Endothelial cell of umbilical vein (primary cell): ENCODE measurements around the gene RANBP3. TPM values are rescaled to one million over a fixed set of nuclear protein-coding genes. Genes with fewer than 3 reads are reported as not detected.

Source experiments
- BruUV-seq: library from RNA; stranded (reverse); fragments of 400-500 nt; replicated peaks from 2 replicates; lab custom pipeline; 2021; lab: Mats Ljungman, UMichigan
- CTCF ChIA-PET: fragments of 300-600, 350-600 bp; sonication (Branson Sonifier 250); formaldehyde crosslinking; loops from one replicate; lab custom pipeline; 2021; ENCODE audit warnings: antibody characterized with exemption, inconsistent platforms; lab: Charles Lee
- POLR2A ChIA-PET: fragments of 300-600, 350-600 bp; sonication (Branson Sonifier 250); formaldehyde crosslinking; loops from one replicate; lab custom pipeline; 2021; ENCODE audit warnings: antibody characterized with exemption, inconsistent platforms; lab: Charles Lee
- DNase-seq: peaks from one replicate; pipeline ENCODE4 v3.0.0-alpha.2; 2011; ENCODE audit warnings: low read depth, low spot score
- FAIRE-seq: peaks from 2 replicates; lab custom pipeline; 2011; peaks lifted over from hg19 to GRCh38; lab: Jason Lieb, UNC
- H2AFZ ChIP-seq: 2 replicates; pipeline ENCODE4 v1.6.0; 2012; ENCODE audit warnings: low read depth, low read length, control low read depth, inconsistent platforms
- H3K27ac ChIP-seq: 2 replicates; pipeline ENCODE4 v1.5.1; 2011; ENCODE audit warnings: low read depth, mild to moderate bottlenecking, control low read depth, low read length, moderate library complexity; ENCODE audit not compliant: insufficient read depth
- H3K27me3 ChIP-seq, 2 experiments: 2 replicates each; pipeline versions ENCODE4 v1.6.0 to v1.6.1; 2011; ENCODE audit warnings: low read length in 2 of 2, mixed read lengths in 1 of 2; ENCODE audit not compliant: control insufficient read depth in 2 of 2, insufficient read depth in 2 of 2
- H3K36me3 ChIP-seq, 2 experiments: 2 replicates in 1 of 2; 3 replicates in 1 of 2; pipeline ENCODE4 v1.5.1; 2011; ENCODE audit warnings: low read length in 2 of 2, mild to moderate bottlenecking in 1 of 2, moderate library complexity in 1 of 2; ENCODE audit not compliant: control insufficient read depth in 2 of 2, insufficient read depth in 2 of 2; ENCODE audit errors: extremely low read depth in 1 of 2
- H3K4me1 ChIP-seq: 3 replicates; pipeline ENCODE4 v1.5.1; 2011; ENCODE audit warnings: mild to moderate bottlenecking, low read length; ENCODE audit not compliant: control insufficient read depth, insufficient read depth; ENCODE audit errors: extremely low read depth
- H3K4me2 ChIP-seq: 2 replicates; pipeline ENCODE4 v1.6.1; 2011; ENCODE audit warnings: low read length, control low read depth, mixed read lengths; ENCODE audit not compliant: insufficient read depth
- H3K4me3 ChIP-seq, 3 experiments: fragments of 200-600 bp in 1 of 3; sonication (generic), shearing (Covaris generic) in 1 of 3; replicated peaks in 1 of 3; 2 replicates each; pipeline ENCODE4 v1.5.1; 2011 to 2016; ENCODE audit warnings: control low read depth in 3 of 3, low read length in 3 of 3, mild to moderate bottlenecking in 2 of 3, inconsistent platforms in 1 of 3, low read depth in 1 of 3, moderate library complexity in 1 of 3; ENCODE audit not compliant: insufficient read depth in 1 of 3
- H3K79me2 ChIP-seq: 2 replicates; pipeline ENCODE4 v1.6.0; 2012; ENCODE audit warnings: low read length, inconsistent platforms; ENCODE audit not compliant: control insufficient read depth, insufficient read depth
- H3K9ac ChIP-seq: replicated peaks from 2 replicates; pipeline ENCODE3; 2011; ENCODE audit warnings: low read length, control low read depth; ENCODE audit not compliant: insufficient read depth; ENCODE audit errors: extremely low read depth
- H3K9me1 ChIP-seq: replicated peaks from 3 replicates; pipeline ENCODE4 v1.6.0; 2011; ENCODE audit warnings: mild to moderate bottlenecking, low read length; ENCODE audit not compliant: control insufficient read depth, insufficient read depth; ENCODE audit errors: extremely low read depth
- H3K9me3 ChIP-seq: replicated peaks from 2 replicates; pipeline ENCODE4 v1.5.1; 2012; ENCODE audit warnings: low read length, inconsistent platforms; ENCODE audit not compliant: control insufficient read depth, insufficient read depth
- H4K20me1 ChIP-seq: replicated peaks from 2 replicates; pipeline ENCODE3; 2011; ENCODE audit warnings: mild to moderate bottlenecking, low read length; ENCODE audit not compliant: control insufficient read depth, insufficient read depth; ENCODE audit errors: extremely low read depth
- EZH2 ChIP-seq: IDR thresholded peaks from 2 replicates; pipeline ENCODE4 v1.6.1; 2012; ENCODE audit warnings: borderline replicate concordance, low read depth, mild to moderate bottlenecking, moderate library complexity, low read length, inconsistent platforms; ENCODE audit not compliant: severe bottlenecking
- FOS ChIP-seq: IDR thresholded peaks from 2 replicates; pipeline ENCODE4 v1.6.1; 2011; ENCODE audit warnings: mild to moderate bottlenecking, low read length, moderate library complexity, borderline replicate concordance; ENCODE audit not compliant: insufficient read depth
- GATA2 ChIP-seq: IDR thresholded peaks from 2 replicates; pipeline ENCODE4 v1.7.0; 2011; ENCODE audit warnings: low read depth, mild to moderate bottlenecking, moderate library complexity, mixed read lengths, low read length; ENCODE audit not compliant: insufficient read length, insufficient read depth
- JUN ChIP-seq: IDR thresholded peaks from 2 replicates; pipeline ENCODE4 v1.6.1; 2011; ENCODE audit warnings: borderline replicate concordance, low read depth; ENCODE audit not compliant: insufficient read length, insufficient read depth
- MAX ChIP-seq: IDR thresholded peaks from 2 replicates; pipeline ENCODE4 v1.6.1; 2011; ENCODE audit not compliant: insufficient read depth, insufficient read length
- MYC ChIP-seq: IDR thresholded peaks from one replicate; pipeline ENCODE4 v1.6.1; 2011; ENCODE audit warnings: mild to moderate bottlenecking, low read depth, low read length
- POLR2A ChIP-seq: IDR thresholded peaks from 2 replicates; pipeline ENCODE4 v1.6.1; 2012; ENCODE audit warnings: low read depth, mild to moderate bottlenecking, control low read depth, low read length
- POLR2AphosphoS5 ChIP-seq: IDR thresholded peaks from 2 replicates; pipeline ENCODE4 v1.6.1; 2012; ENCODE audit warnings: low read depth, mild to moderate bottlenecking, control low read depth, low read length, moderate library complexity; ENCODE audit not compliant: insufficient read depth
- dilution Hi-C: fragments of 300-500 bp; cut with MboI; formaldehyde crosslinking; loops from one replicate; pipeline ENCODE4 v1.15.0; 2019; ENCODE audit warnings: low sequenced_read_pairs; ENCODE audit not compliant: extremely low pct_ligation_motif_present
- intact Hi-C: fragments of 100-400 bp; cut with micrococcal nuclease; formaldehyde crosslinking; loops from one replicate; pipeline ENCODE4 v1.10.0; 2022
- polyA plus RNA-seq, 4 experiments: library from polyadenylated mRNA; depleted of rRNA in 3 of 4; stranded (reverse) in 3 of 4; unstranded in 1 of 4; fragments of >200 nt; gene quantifications; 2 replicates each; pipeline versions ENCODE4 v1.2.1 to v1.2.3, GENCODE V29; 2011 to 2012; ENCODE audit warnings: missing spikeins in 1 of 4
- total RNA-seq: library from RNA; stranded (reverse); gene quantifications from 2 replicates; pipeline ENCODE4 v1.2.3, GENCODE V29; 2021
- TF ChIP-seq, protein P1 (sequence below), 2 donors: IDR thresholded peaks; 1 replicate in 1 of 2; 2 replicates in 1 of 2; pipeline ENCODE4 v1.5.1; 2011; ENCODE audit warnings: low read length in 2 of 2, mild to moderate bottlenecking in 2 of 2, moderate library complexity in 2 of 2, control low read depth in 1 of 2, inconsistent platforms in 1 of 2, low read depth in 1 of 2; ENCODE audit not compliant: insufficient read depth in 1 of 2; ENCODE audit errors: extremely low read depth in 1 of 2

The RANBP3 gene
- total and polyA plus RNA-seq, 2 donors (not counting 3 experiments of a cell fraction or from before 2014, with no cell fraction given) = 72.3 to 85.3 TPM

DNA sequence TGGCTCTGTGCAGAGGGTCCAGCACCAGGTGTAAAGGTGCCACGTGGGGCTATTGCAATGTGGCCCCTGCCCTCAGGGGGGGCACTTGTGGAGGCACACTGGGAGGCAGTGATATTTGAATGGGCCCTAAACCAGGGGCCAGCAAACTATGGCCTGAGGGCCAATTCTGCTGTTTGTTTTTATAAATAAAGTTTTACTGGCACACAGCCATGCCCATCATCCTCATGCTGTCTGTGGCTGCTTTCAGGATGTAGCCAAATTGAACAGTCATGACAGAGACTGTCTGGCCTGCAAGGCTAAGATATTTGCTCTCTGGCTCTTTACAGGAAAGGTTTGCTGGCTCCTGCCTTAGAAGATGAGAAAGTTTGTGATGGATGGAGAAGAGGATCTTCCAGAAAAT, 33.9 kb upstream of the RANBP3 start:
- intact Hi-C loops (no loop called here), dilution Hi-C loops (no loop called here)
- H4K20me1 ChIP-seq = no peaks in the 10 kb centered on the region
- H3K27me3 ChIP-seq = no peaks in the 10 kb centered on the region
- BruUV-seq = no TSS peak
- H3K4me3 ChIP-seq = no peak overlapping the region
- H2AFZ ChIP-seq = no peak overlapping the region
- no peaks in the 10 kb centered on the region for H3K79me2 ChIP-seq
- ChIA-PET CTCF (interaction anchor here (1.3 to 4.4 kb wide), 3 partner anchors 10 to 43 kb away, joined by 3 to 24 read pairs (median 7); no protein-coding TSS in a partner anchor), POLR2A (no interaction called here)
- no peak overlapping the region for H3K4me2 ChIP-seq
- H3K9me3 ChIP-seq = no peaks in the 10 kb centered on the region
- H3K36me3 ChIP-seq = peaks cover 0 to 6% of the 10 kb centered on the region in 2 experiments
- no peak overlapping the region for H3K27ac ChIP-seq
- no peaks in the 10 kb centered on the region for H3K9me1 ChIP-seq
- DNase-seq = no peak
- TF ChIP-seq GATA2 = no peak
- TF ChIP-seq FOS = no peak
- TF ChIP-seq MYC = no peak
- TF ChIP-seq POLR2AphosphoS5 = no peak
- TF ChIP-seq POLR2A = no peak
- TF ChIP-seq EZH2 = no peak
- TF ChIP-seq MAX = no peak
- TF ChIP-seq, protein P1, sequence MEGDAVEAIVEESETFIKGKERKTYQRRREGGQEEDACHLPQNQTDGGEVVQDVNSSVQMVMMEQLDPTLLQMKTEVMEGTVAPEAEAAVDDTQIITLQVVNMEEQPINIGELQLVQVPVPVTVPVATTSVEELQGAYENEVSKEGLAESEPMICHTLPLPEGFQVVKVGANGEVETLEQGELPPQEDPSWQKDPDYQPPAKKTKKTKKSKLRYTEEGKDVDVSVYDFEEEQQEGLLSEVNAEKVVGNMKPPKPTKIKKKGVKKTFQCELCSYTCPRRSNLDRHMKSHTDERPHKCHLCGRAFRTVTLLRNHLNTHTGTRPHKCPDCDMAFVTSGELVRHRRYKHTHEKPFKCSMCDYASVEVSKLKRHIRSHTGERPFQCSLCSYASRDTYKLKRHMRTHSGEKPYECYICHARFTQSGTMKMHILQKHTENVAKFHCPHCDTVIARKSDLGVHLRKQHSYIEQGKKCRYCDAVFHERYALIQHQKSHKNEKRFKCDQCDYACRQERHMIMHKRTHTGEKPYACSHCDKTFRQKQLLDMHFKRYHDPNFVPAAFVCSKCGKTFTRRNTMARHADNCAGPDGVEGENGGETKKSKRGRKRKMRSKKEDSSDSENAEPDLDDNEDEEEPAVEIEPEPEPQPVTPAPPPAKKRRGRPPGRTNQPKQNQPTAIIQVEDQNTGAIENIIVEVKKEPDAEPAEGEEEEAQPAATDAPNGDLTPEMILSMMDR (IDR thresholded peaks at IDR 0.05; ENCODE audit: extremely low read depth in 1 of 2, insufficient read depth in 1 of 2, low read depth in 1 of 2, low read length in 2 of 2) = no peak
- TF ChIP-seq JUN = no peak
- no peak overlapping the region for H3K9ac ChIP-seq
- no peak for FAIRE-seq
- peaks cover 14% of the 10 kb centered on the region for H3K4me1 ChIP-seq
